Measurements from ENCODE around the gene METTL24. TPM values are rescaled to one million over a fixed set of nuclear protein-coding genes. Genes with fewer than 3 reads are reported as not detected.

METTL24 gene
- total and polyA plus RNA-seq, 2 of the 8 experiments (the other 6 are each of a cell fraction or from before 2014, with no cell fraction given) = 0.30 to 0.39 TPM

DNA sequence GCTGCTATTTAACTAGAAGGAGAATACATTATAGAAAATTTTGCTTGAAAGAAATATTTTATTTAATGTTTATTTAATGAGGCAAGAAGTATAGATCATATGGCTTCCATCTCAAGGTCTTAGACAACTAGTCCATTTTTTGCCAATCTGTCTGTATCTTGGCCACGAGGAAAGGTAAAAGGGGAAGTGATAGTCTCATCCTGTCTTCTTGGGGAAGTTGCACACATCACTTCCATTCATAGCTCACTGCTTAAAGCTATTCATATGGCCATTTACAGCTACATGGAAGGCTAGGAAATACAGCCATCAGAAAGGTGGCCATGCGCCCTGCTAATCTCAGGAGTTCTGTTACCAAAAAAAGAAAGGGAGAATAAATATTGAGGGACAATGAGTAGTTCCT is 50.8 kb downstream of the METTL24 start:
- ChIA-PET CTCF (ENCODE audit: partially characterized antibody) (interaction anchor here (0.6 kb wide), 1 partner anchor 34 kb away, joined by 3 read pairs; no protein-coding TSS in a partner anchor), POLR2A (ENCODE audit: partially characterized antibody) (interaction anchor here (0.7 kb wide), 1 partner anchor 9 kb away, joined by 3 read pairs; no protein-coding TSS in a partner anchor)
- Histone ChIP-seq H3K36me3 (ENCODE audit: control insufficient read depth in 2 of 4, insufficient read depth in 4 of 4, low read length in 3 of 4) (no peaks in the 10 kb centered on the region), H2AK5ac (ENCODE audit: low read depth, low read length) (no peak overlapping the region), H4K20me1 (replicated peaks in 1 of 2; ENCODE audit: control insufficient read depth in 1 of 2, insufficient read depth in 2 of 2, low read length in 2 of 2) (no peaks in the 10 kb centered on the region), H3K9ac (replicated peaks in 1 of 4; ENCODE audit: extremely low read depth in 1 of 4, low read depth in 3 of 4, low read length in 3 of 4) (no peak overlapping the region), H2BK15ac (ENCODE audit: low read length) (no peak overlapping the region), H2BK5ac (ENCODE audit: low read depth, low read length) (no peak overlapping the region), H3K4me1 (replicated peaks in 1 of 4; ENCODE audit: control insufficient read depth in 3 of 4, insufficient read depth in 4 of 4, low read length in 3 of 4) (peaks cover 0 to 2% (median 0%) of the 10 kb centered on the region in 4 experiments; a peak in 1 of 7 replicates), H2AFZ (ENCODE audit: low read length) (no peak overlapping the region), H3K79me2 (ENCODE audit: control insufficient read depth in 1 of 2, insufficient read depth in 2 of 2, low read length in 2 of 2) (no peaks in the 10 kb centered on the region), H3K23me2 (ENCODE audit: low read depth, low read length) (no peaks in the 10 kb centered on the region), H3K23ac (ENCODE audit: insufficient read length) (no peak overlapping the region), H4K8ac (ENCODE audit: extremely low read depth, insufficient read depth, low read length) (no peak overlapping the region), H4K5ac (ENCODE audit: insufficient read length, low read depth, low read length) (no peak overlapping the region), H2BK20ac (ENCODE audit: low read length) (no peak overlapping the region), H3K4me2 (ENCODE audit: insufficient read depth in 1 of 2, low read depth in 2 of 2, low read length in 2 of 2) (no peak overlapping the region), H3K4me3 (ENCODE audit: extremely low read depth in 1 of 4, insufficient read depth in 2 of 4, low read depth in 3 of 4, low read length in 4 of 4) (no peak overlapping the region), H3K18ac (ENCODE audit: extremely low read depth, low read length) (no peak overlapping the region), H3K4ac (replicated peaks; ENCODE audit: insufficient read length, low read depth, low read length) (no peak overlapping the region), H2BK120ac (replicated peaks; ENCODE audit: low read depth, low read length) (no peak overlapping the region), H3K14ac (ENCODE audit: insufficient read length) (no peak overlapping the region), H2BK12ac (ENCODE audit: low read depth, low read length) (no peak overlapping the region), H3K9me3 (ENCODE audit: insufficient read depth in 2 of 2, low read depth in 1 of 2, low read length in 1 of 2) (peaks cover 0 to 3% of the 10 kb centered on the region in 2 experiments; a peak in 1 of 4 replicates), H3K27ac (ENCODE audit: low read depth, low read length) (no peak overlapping the region), H3K79me1 (ENCODE audit: low read depth, low read length) (no peaks in the 10 kb centered on the region), H3K27me3 (replicated peaks in 1 of 4; ENCODE audit: control insufficient read depth in 3 of 4, extremely low read depth in 1 of 4, insufficient read depth in 3 of 4, low read length in 3 of 4) (no peaks in the 10 kb centered on the region), H3K56ac (replicated peaks; ENCODE audit: insufficient read length, low read depth, low read length) (no peak overlapping the region), H4K91ac (replicated peaks; ENCODE audit: insufficient read length, low read length) (no peak overlapping the region)
- no peak for DNase-seq (ENCODE audit: low read depth in 1 of 2, low spot score in 2 of 2)
- 84% methylated on average over 2 of the region's 2 CpGs; no CpG with 5 or more reads in 1 of the 2 experiments for WGBS, 2 experiments (ENCODE audit: extremely low coverage in 1 of 2, insufficient coverage in 1 of 2, insufficient read length in 1 of 2, insufficient replicate concordance in 2 of 2, low coverage in 1 of 2, low lambda C conversion rate in 2 of 2, missing lambda C conversion rate in 1 of 2)
- no peak for FAIRE-seq
- TF ChIP-seq POU5F1 (IDR thresholded peaks at IDR 0.05; ENCODE audit: low read depth, low read length) (no peak), TAF1 (IDR thresholded peaks at IDR 0.05; ENCODE audit: low read depth, low read length) (no peak), KDM4A (IDR thresholded peaks at IDR 0.05; ENCODE audit: low read depth, low read length, severe bottlenecking) (no peak), EP300 (IDR thresholded peaks at IDR 0.05; ENCODE audit: borderline replicate concordance in 1 of 2, low read depth in 2 of 2, low read length in 2 of 2) (no peak), BACH1 (IDR thresholded peaks at IDR 0.05; ENCODE audit: low read length) (no peak), SAP30 (IDR thresholded peaks at IDR 0.05; ENCODE audit: insufficient read depth, insufficient replicate concordance, low read length) (no peak), HDAC2 (IDR thresholded peaks at IDR 0.05; ENCODE audit: borderline replicate concordance in 1 of 2, low read depth in 2 of 2, low read length in 2 of 2) (no peak), CBX8 (IDR thresholded peaks at IDR 0.05; ENCODE audit: borderline replicate concordance, low read depth, low read length) (no peak), CEBPB (IDR thresholded peaks at IDR 0.05; ENCODE audit: low read depth, low read length) (no peak), RBBP5 (IDR thresholded peaks at IDR 0.05; ENCODE audit: borderline replicate concordance, low read depth, low read length) (no peak), TBP (IDR thresholded peaks at IDR 0.05; ENCODE audit: low read depth, low read length) (no peak), YY1 (IDR thresholded peaks at IDR 0.05; ENCODE audit: low read depth, low read length) (no peak), GTF2F1 (IDR thresholded peaks at IDR 0.05; ENCODE audit: borderline replicate concordance, low read depth, low read length) (no peak), CHD1 (IDR thresholded peaks at IDR 0.05; ENCODE audit: low read depth, low read length) (no peak), CREB1 (IDR thresholded peaks at IDR 0.05) (no peak)
